Transverse colon (tissue), 4 donors: Measurements from ENCODE around the gene KIAA0753.

Experiments used
- POLR2A ChIP-seq: fragments of 450-650 bp; IDR thresholded peaks from one replicate; pipeline ENCODE4 v1.6.1; 2016; ENCODE audit warnings: antibody characterized with exemption, mild to moderate bottlenecking, moderate library complexity
- POLR2AphosphoS5 ChIP-seq, 3 donors: sonication (generic); formaldehyde crosslinking; IDR thresholded peaks; one replicate each; pipeline ENCODE4 v1.6.1; 2016; ENCODE audit warnings: antibody characterized with exemption in 3 of 3
- TF ChIP-seq, protein P1 (sequence below), 5 experiments: fragments of 200-600 bp in 3 of 5; fragments of 450-650 bp in 2 of 5; sonication (generic) in 3 of 5; IDR thresholded peaks; 1 replicate in 2 of 5; 2 replicates in 3 of 5; pipeline ENCODE4 v1.5.1; 2016 to 2017; ENCODE audit warnings: antibody characterized with exemption in 5 of 5, inconsistent platforms in 3 of 5, mild to moderate bottlenecking in 2 of 5, moderate library complexity in 1 of 5

DNA sequence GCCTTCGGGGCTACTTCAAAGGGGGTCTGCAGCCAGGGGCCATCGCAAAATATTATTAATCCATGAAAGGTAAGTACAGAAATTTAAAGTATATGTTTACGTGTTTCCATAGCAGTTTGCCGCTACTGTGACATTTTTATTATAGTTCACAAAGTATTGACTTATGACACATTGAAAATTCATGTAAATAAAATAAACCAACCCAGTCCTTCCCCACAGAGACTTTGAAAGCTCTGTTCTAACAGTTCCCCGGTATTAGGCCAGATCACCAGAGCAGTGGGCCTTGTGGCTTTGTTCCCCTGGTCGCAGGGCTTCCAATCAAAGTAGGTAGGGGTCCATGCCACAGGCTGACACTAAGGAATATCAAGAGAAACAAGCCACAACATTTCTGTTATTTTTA, 13.9 kb downstream of the KIAA0753 start:
- TF ChIP-seq, protein P1, sequence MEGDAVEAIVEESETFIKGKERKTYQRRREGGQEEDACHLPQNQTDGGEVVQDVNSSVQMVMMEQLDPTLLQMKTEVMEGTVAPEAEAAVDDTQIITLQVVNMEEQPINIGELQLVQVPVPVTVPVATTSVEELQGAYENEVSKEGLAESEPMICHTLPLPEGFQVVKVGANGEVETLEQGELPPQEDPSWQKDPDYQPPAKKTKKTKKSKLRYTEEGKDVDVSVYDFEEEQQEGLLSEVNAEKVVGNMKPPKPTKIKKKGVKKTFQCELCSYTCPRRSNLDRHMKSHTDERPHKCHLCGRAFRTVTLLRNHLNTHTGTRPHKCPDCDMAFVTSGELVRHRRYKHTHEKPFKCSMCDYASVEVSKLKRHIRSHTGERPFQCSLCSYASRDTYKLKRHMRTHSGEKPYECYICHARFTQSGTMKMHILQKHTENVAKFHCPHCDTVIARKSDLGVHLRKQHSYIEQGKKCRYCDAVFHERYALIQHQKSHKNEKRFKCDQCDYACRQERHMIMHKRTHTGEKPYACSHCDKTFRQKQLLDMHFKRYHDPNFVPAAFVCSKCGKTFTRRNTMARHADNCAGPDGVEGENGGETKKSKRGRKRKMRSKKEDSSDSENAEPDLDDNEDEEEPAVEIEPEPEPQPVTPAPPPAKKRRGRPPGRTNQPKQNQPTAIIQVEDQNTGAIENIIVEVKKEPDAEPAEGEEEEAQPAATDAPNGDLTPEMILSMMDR (IDR thresholded peaks at IDR 0.05): no peak
- TF ChIP-seq POLR2A: no peak
- no peak for TF ChIP-seq POLR2AphosphoS5 (IDR thresholded peaks at IDR 0.05)
